K562 (cell line): ENCODE measurements around the gene CD68. TPM values are rescaled to one million over a fixed set of nuclear protein-coding genes. Genes with fewer than 3 reads are reported as not detected.
A peak's percentile ranks its signal among the peaks of the same experiment; 100 is the strongest.

Experiments
- ARHGAP35 ChIP-seq: fragments of 450-650 bp; IDR thresholded peaks from 2 replicates; pipeline ENCODE4 v1.6.1; 2018; ENCODE audit not compliant: partially characterized antibody
- CHCHD3 ChIP-seq: fragments of 250-450 bp; sonication (Bioruptor Pico); IDR thresholded peaks from 2 replicates; pipeline ENCODE4 v2.1.2; 2022; ENCODE audit warnings: mild to moderate bottlenecking
- ESRRB ChIP-seq: fragments of 250-450 bp; sonication (Bioruptor Pico); IDR thresholded peaks from 2 replicates; pipeline ENCODE4 v1.5.0; 2020; ENCODE audit warnings: mild to moderate bottlenecking, moderate library complexity, borderline replicate concordance
- EZH2 ChIP-seq: IDR thresholded peaks from 2 replicates; pipeline ENCODE4 v1.6.1; 2012; ENCODE audit warnings: low read depth, mild to moderate bottlenecking, inconsistent platforms, low read length, borderline replicate concordance
- KDM2B ChIP-seq: fragments of 250-450 bp; sonication (Bioruptor Pico); IDR thresholded peaks from 2 replicates; pipeline ENCODE4 v1.8.0; 2021; ENCODE audit warnings: mild to moderate bottlenecking, moderate library complexity
- KLF1 ChIP-seq: fragments of 450-650 bp; IDR thresholded peaks from 2 replicates; pipeline ENCODE4 v1.6.1; 2016; ENCODE audit warnings: missing genetic modification characterization, missing compliant biosample characterization
- KLF16 ChIP-seq: IDR thresholded peaks from 2 replicates; pipeline ENCODE4 v1.6.1; 2016; ENCODE audit warnings: antibody characterized with exemption
- NR4A1 ChIP-seq, 2 experiments: fragments of 250-450 bp in 1 of 2; fragments of 450-650 bp in 1 of 2; sonication (Bioruptor Pico) in 1 of 2; IDR thresholded peaks; 2 replicates each; pipeline versions ENCODE4 v1.4.0 to v1.6.1; 2016 to 2020; ENCODE audit warnings: mild to moderate bottlenecking in 2 of 2, missing compliant biosample characterization in 1 of 2, missing genetic modification characterization in 1 of 2, moderate library complexity in 1 of 2
- RAD51 ChIP-seq: fragments of 450-650 bp; IDR thresholded peaks from 2 replicates; pipeline ENCODE4 v1.7.1; 2016; ENCODE audit warnings: low read depth, mild to moderate bottlenecking, borderline replicate concordance
- STAG1 ChIP-seq: sonication (generic); formaldehyde crosslinking; IDR thresholded peaks from 2 replicates; pipeline ENCODE4 v1.5.0; 2020; ENCODE audit warnings: missing genetic modification reagents, borderline replicate concordance
- STAT5A ChIP-seq: IDR thresholded peaks from 2 replicates; pipeline ENCODE4 v1.6.1; 2012; ENCODE audit warnings: low read length, inconsistent platforms, borderline replicate concordance
- XRCC5 ChIP-seq: fragments of 200-400 bp; formaldehyde crosslinking; IDR thresholded peaks from 2 replicates; pipeline ENCODE4 v1.6.1; 2017; ENCODE audit warnings: low read depth, mild to moderate bottlenecking, low read length
- ZC3H8 ChIP-seq: fragments of 450-650 bp; IDR thresholded peaks from 2 replicates; pipeline ENCODE4 v1.6.1; 2017
- ZNF197 ChIP-seq: fragments of 200-800 bp; sonication (Bioruptor generic); IDR thresholded peaks from 2 replicates; pipeline ENCODE4 v1.6.1; 2016; ENCODE audit warnings: low read depth, missing genetic modification characterization, missing compliant biosample characterization
- ZNF436 ChIP-seq: fragments of 250-450, 450-650 bp; sonication (Bioruptor Pico); formaldehyde crosslinking; IDR thresholded peaks from 2 replicates; pipeline ENCODE4 v1.7.0; 2020; ENCODE audit warnings: mild to moderate bottlenecking
- ZNF444 ChIP-seq: fragments of 250-450 bp; sonication (Bioruptor Pico); IDR thresholded peaks from 2 replicates; pipeline ENCODE4 v1.4.0; 2020; ENCODE audit warnings: mild to moderate bottlenecking, moderate library complexity
- ZNF717 ChIP-seq: fragments of 250-450 bp; sonication (Bioruptor Pico); IDR thresholded peaks from 2 replicates; pipeline ENCODE4 v1.5.0; 2021
- polyA plus RNA-seq, 8 experiments: library from polyadenylated mRNA; depleted of rRNA in 4 of 8; stranded (reverse) in 5 of 8; unstranded in 3 of 8; fragments of >200 nt; fragmentation: Nextera tagmentation in 2 of 8; fragmentation: Illumina TruSeq in 1 of 8; extraction: Ambion mirVana in 2 of 8; extraction: Trizol in 1 of 8; gene quantifications; 2 replicates each; pipeline versions ENCODE4 v1.2.1 to v1.2.3, GENCODE V29; 2011 to 2014; ENCODE audit warnings: inconsistent platforms in 1 of 8, missing spikeins in 1 of 8
- total RNA-seq, 7 experiments: library from RNA; depleted of rRNA in 6 of 7; stranded (reverse); fragments of >200 nt in 6 of 7; fragmentation: Illumina TruSeq in 2 of 7; extraction: Trizol in 2 of 7; gene quantifications; 2 replicates each; pipeline versions ENCODE4 v1.2.1 to v1.2.3, GENCODE V29; 2011 to 2021; ENCODE audit warnings: low replicate concordance in 1 of 7
- TF ChIP-seq, protein P1 (sequence below), 2 experiments: fragments of 450-650 bp; formaldehyde crosslinking in 1 of 2; IDR thresholded peaks; 2 replicates each; pipeline versions ENCODE4 v1.4.0 to v1.6.1; 2014 to 2020; ENCODE audit warnings: mild to moderate bottlenecking in 2 of 2, borderline replicate concordance in 1 of 2, low read depth in 1 of 2
- TF ChIP-seq, protein P2 (sequence below): sonication (generic); formaldehyde crosslinking; IDR thresholded peaks from 2 replicates; pipeline ENCODE4 v1.4.0; 2020; ENCODE audit warnings: mild to moderate bottlenecking, missing genetic modification reagents

CD68 gene
- total and polyA plus RNA-seq, 9 of the 15 experiments (the other 6 are each of a cell fraction or from before 2014, with no cell fraction given): 28.2 to 89.8 (median 37.7) TPM

DNA sequence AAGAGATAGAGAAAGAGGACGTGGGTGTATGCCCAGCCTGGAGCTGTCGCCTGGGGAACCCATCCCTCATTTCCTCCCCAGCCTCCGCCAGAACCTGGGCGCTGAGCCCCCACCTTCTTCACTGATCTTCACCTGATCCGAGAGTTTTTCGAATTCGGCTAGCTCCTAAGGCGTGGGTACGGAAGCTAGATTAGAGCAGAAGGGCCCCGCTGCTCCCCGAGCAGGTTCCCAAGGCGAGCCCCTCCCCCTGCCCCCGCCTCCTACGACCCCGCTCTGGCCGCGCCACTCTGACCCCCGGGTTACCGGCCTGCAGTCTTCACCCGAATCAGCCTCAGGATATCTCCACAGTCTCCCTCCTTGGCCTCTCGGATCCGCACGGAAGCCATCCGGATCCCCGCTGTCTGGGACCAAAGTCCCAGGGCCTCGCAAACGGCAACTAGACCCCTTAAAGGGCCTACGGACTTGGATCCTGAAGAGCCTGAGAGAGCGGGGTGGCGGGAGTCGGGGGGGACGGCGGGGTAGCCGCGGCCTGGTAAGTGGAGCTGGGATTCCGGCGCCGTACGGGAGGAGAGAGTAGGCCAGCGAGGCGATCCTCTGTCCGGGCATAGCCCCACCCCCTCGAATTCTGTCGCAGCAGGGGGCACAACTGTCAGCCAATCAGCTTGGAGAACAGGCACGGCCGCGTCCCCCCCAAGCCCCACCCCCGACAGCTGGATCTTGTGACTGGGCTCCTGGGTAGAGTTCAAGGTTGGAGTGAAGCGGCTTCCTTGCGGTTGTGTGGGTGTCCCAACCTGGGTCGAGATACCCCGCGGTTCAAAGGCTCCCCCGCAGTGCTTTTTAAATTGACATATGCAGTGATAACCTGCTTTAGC, 48.0 kb downstream of the CD68 start, which contains the start of gene SAT2 (continued):
- TF ChIP-seq, protein P1, sequence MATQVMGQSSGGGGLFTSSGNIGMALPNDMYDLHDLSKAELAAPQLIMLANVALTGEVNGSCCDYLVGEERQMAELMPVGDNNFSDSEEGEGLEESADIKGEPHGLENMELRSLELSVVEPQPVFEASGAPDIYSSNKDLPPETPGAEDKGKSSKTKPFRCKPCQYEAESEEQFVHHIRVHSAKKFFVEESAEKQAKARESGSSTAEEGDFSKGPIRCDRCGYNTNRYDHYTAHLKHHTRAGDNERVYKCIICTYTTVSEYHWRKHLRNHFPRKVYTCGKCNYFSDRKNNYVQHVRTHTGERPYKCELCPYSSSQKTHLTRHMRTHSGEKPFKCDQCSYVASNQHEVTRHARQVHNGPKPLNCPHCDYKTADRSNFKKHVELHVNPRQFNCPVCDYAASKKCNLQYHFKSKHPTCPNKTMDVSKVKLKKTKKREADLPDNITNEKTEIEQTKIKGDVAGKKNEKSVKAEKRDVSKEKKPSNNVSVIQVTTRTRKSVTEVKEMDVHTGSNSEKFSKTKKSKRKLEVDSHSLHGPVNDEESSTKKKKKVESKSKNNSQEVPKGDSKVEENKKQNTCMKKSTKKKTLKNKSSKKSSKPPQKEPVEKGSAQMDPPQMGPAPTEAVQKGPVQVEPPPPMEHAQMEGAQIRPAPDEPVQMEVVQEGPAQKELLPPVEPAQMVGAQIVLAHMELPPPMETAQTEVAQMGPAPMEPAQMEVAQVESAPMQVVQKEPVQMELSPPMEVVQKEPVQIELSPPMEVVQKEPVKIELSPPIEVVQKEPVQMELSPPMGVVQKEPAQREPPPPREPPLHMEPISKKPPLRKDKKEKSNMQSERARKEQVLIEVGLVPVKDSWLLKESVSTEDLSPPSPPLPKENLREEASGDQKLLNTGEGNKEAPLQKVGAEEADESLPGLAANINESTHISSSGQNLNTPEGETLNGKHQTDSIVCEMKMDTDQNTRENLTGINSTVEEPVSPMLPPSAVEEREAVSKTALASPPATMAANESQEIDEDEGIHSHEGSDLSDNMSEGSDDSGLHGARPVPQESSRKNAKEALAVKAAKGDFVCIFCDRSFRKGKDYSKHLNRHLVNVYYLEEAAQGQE (IDR thresholded peaks at IDR 0.05; ENCODE audit: borderline replicate concordance): no peak
- TF ChIP-seq, protein P1 (CRISPR knock-in tag; IDR thresholded peaks at IDR 0.05; ENCODE audit: low read depth): no peak
- TF ChIP-seq STAG1 (CRISPR knock-in tag) (no peak), ARHGAP35 (no peak), ZNF717 (no peak), ZNF444 (CRISPR knock-in tag) (no peak), EZH2 (no peak), NR4A1 (CRISPR knock-in tag; IDR thresholded peaks at IDR 0.05) (no peak), NR4A1 (tag; IDR thresholded peaks at IDR 0.05) (no peak), KLF16 (peak; percentile 75; the same call in 1 of the 2 replicates), ZNF436 (CRISPR knock-in tag) (no peak), KDM2B (no peak), XRCC5 (no peak; the same call in 1 of the 2 replicates), ZC3H8 (no peak), ESRRB (no peak), KLF1 (no peak), STAT5A (peak; percentile 24; the same call in 1 of the 2 replicates), CHCHD3 (no peak), RAD51 (no peak), ZNF197 (CRISPR knock-in tag) (no peak)
- TF ChIP-seq, protein P2, sequence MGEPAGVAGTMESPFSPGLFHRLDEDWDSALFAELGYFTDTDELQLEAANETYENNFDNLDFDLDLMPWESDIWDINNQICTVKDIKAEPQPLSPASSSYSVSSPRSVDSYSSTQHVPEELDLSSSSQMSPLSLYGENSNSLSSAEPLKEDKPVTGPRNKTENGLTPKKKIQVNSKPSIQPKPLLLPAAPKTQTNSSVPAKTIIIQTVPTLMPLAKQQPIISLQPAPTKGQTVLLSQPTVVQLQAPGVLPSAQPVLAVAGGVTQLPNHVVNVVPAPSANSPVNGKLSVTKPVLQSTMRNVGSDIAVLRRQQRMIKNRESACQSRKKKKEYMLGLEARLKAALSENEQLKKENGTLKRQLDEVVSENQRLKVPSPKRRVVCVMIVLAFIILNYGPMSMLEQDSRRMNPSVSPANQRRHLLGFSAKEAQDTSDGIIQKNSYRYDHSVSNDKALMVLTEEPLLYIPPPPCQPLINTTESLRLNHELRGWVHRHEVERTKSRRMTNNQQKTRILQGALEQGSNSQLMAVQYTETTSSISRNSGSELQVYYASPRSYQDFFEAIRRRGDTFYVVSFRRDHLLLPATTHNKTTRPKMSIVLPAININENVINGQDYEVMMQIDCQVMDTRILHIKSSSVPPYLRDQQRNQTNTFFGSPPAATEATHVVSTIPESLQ (CRISPR knock-in tag): no peak
